ENCODE data around the gene SLC39A1.

Gene SLC39A1

DNA sequence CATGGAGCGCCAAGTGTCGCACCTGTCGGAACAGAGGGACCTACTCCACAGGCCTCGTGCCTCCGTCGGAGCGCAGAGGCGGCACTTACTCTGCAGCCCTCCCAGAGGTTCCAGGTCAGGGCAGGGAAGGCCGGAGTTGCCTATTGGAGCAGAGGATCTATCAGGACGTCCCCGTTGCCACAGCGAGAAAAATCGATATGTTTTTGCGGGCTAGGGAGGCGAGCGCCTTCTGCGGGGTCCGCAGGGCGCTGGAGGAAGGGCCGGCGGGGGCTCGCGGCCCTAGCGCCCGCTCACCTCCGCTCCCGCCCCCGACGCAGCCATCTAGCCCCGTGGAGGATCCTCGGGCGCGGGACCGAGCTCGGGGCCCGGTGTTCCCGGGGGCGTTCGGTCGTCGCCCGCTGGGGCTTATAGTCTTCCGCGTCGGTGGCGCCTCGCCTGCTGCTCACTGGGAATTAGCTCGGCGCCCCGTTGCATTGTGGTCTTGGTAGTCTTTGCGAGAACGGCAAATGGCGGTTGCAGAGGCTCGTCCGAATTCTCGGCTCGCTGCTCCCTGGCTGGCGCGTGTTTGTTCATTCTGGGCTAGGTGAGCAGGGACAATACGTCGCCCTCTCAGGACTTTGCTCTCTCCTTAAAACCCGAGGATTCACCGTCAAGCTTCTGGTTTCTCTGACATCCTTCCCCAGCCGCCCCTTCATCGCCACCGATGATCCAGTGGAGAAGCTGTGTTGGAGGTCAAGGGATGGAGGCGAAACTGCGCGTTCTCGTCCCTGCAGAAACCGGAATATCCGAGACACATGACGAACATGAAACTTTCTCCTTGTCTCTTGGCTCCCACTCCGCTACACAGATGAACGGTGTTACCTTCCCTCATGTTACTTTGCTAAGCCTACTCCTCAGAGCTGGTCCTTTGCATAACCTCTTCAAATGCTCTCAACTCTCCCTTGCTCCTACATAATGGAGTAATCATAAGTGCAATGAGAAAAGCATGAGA lies 14.2 kb upstream of the SLC39A1 start, which contains the start of gene JTB:
JTB (minus strand) TSS at position 425 of the 991 bp plus-strand sequence; CDS start at position 3, 422 bp downstream.
- peak; percentile 89 for DNase-seq (ENCODE audit: low spot score)
- FAIRE-seq = no peak

GRCh38 chr1:153976819-153977249 lies 13.5 kb upstream of the SLC39A1 start:
- FAIRE-seq = no peak
- no peak for DNase-seq (ENCODE audit: low spot score)

DNA sequence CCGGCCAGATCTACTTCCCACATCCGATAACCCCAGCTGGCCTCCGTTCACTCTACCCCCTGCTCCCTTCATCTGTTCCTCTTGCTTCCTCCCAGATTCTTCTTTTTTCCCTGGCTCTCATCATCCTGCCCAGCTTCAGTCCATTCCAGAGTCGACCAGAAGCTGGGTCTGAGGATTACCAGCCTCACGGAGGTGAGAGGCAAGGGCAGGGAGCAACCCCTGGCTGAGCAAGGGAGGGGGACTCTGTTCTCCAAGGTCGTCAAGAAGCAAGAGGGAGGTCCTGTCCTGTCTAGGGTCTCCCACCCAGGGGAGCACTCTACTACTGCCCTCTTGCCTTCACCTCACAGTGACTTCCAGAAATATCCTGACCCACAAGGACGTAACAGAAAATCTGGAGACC lies 10.2 kb upstream of the SLC39A1 start:
- DNase-seq (ENCODE audit: low spot score) (no peak), FAIRE-seq (no peak)

DNA sequence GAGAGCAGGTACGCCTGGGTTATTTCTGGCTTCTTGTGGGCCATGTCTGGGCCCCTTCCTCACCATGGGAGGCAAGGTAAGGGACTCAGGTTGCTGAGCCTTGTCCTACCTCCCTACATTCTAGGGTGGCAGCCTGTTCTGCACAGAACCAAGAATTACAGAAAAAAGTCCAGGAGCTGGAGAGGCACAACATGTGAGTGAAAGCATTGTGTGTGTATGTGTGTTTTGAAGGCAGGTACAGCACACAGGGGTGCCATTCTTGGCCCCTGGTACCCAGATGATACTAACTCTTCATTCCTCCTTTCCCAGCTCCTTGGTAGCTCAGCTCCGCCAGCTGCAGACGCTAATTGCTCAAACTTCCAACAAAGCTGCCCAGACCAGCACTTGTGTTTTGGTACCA lies 9.7 kb upstream of the SLC39A1 start:
- FAIRE-seq = no peak
- no peak for DNase-seq (ENCODE audit: low spot score)

DNA sequence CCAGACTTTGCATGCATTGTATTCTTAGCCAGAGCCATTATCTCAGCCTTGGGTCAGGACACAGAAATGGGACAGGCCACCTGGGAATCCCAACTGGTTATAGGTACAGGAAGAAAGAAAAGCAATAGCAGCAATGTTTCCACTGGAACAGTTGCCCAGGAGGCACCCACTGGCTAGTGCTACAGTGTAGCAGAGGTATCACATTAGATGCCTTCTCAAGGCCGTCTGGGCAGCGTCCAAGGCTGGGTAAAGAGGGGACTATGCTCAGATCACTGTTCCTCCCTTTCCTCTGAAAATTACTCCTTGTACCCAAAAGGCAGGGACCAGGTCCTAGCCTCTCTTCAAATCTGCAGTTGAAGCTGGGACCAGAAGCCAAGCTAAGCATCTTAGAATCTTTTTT lies 7.0 kb upstream of the SLC39A1 start:
- FAIRE-seq = no peak
- DNase-seq (ENCODE audit: low spot score) = no peak

GRCh38 chr1:153968972-153969371 lies 5.6 kb upstream of the SLC39A1 start:
- FAIRE-seq = no peak
- no peak for DNase-seq (ENCODE audit: low spot score)

DNA sequence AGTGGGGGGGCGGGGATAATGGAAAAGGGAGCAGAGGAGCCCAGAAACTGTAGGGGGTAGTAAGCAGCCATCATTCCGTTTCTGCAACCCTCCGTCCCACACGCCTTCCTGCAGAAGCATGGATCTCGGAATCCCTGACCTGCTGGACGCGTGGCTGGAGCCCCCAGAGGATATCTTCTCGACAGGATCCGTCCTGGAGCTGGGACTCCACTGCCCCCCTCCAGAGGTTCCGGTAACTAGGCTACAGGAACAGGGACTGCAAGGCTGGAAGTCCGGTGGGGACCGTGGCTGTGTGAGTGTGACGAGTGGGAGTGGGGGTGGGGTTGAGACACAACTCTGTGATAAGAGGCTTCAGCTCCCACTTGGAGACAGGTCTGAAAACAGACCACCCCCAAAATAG lies 5.1 kb upstream of the SLC39A1 start:
- no peak for FAIRE-seq
- no peak for DNase-seq (ENCODE audit: low spot score)

DNA sequence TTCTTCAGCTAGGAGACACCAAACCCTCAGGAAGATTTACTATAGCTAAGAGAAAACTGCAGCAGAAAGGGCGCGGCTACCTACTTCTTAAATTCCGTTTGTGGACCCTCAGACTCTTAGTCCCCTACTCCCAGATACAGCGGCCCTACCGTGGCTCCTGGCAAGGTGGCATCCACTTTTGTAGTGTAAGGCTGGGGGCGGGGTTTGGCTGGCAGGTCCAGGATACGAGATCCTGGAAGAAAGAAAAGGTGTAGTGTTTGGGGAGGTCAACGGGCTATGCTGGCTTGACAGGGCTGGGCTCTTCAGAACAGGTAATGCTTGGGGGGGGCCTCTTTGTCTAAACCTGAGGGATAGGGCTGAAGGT lies 4.6 kb upstream of the SLC39A1 start:
- FAIRE-seq (no peak), DNase-seq (ENCODE audit: low spot score) (no peak)

DNA sequence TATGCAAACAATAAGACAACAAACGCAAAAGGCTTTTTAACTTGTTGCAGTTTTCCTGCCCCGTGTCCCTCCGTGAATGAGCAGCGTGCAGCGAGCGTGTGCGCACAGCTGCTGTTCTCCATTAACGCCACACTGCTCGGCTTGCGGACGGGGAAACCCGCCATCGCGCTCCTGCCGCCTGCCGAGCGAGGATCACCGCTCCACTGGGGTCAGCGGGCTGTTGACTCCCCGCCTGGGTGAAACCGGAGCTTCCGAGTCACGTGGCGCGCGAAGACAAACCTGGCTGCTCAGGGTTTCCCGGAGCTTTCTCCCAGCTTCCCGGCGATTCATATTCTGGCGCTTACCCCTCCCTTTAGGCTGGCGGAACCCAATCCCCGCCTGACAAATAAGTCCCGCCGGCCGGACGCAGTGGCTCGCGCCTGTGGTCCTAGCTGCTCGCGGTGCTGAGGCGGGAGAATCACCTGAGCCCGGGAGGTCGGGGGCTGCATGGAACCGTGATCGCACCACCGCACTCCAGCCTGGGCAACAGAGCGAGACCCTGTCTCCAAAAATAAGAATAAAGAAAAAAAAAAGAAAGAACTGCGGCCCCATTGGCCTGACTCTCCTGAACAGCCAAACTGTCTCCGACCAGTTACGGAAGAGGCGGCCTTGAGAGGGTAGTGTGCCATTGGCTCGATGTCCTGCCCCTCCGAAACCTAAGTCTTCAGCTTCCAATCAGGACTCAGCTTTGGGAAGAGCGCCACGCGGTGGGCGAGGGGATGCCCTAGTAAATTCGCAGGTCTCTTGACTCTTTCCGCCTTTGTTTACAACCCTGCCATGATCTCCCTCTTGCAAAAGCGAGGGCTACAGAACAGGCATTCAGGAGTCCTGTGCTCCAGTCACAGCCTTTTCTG lies 4.0 kb upstream of the SLC39A1 start, which contains the start of gene CREB3L4:
CREB3L4 (plus strand) TSS at position 796 of the 893 bp plus-strand sequence. CDS start 624 bp downstream, outside the sequence.
- FAIRE-seq (no peak), DNase-seq (ENCODE audit: low spot score) (peak; percentile 92)

GRCh38 chr1:153963850-153964331 lies 554 bp upstream of the SLC39A1 start:
- FAIRE-seq (no peak), DNase-seq (ENCODE audit: low spot score) (peak; percentile 55)

DNA sequence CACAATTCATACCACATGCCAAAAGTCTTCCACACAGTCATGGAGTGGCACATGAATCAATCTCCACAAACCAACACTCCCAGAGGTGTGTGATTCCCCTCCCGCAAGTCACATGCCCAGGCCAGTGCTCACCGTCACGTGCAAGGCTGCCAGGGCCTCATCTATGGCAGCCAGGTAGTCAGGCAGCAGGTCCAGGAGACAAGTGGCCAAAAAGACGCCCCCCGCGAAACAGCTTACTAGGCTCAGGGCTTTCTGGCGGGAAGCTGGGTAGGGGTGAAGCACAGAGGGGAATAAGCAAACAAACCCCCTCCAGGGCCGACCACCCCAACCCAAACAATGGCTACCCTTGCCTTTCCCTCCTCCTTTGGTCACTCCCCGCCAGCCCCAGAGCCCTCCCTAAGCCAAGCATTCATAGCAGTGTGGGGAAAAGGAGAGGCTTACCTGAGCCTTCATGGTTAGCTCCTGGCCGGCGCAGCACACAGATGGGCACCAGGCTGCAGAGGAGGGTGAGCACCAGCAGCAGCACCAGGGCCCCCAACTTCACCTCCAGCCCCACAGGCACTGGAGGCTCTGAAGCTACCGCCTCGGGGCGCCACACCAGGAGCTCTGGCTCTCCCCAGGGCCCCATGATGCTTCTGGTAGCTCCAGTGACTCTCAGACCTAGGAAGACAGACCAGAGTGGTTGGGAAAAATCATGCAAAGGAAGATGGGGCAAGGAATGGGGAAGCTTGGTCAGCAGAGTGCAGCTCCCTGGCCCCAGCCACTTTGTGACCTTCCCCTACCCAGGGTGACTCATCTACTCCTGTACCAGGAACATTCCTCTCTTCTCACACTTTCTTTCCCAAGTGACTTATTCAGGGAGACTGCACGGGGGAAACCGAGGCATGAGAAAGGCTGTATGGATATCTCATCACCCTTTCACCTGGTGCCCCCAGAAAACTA lies 978 bp downstream of the SLC39A1 start:
- DNase-seq (ENCODE audit: low spot score) (peak; percentile 22), FAIRE-seq (no peak)

GRCh38 chr1:153961421-153961820 lies 1.9 kb downstream of the SLC39A1 start:
- no peak for DNase-seq (ENCODE audit: low spot score)
- FAIRE-seq = no peak

DNA sequence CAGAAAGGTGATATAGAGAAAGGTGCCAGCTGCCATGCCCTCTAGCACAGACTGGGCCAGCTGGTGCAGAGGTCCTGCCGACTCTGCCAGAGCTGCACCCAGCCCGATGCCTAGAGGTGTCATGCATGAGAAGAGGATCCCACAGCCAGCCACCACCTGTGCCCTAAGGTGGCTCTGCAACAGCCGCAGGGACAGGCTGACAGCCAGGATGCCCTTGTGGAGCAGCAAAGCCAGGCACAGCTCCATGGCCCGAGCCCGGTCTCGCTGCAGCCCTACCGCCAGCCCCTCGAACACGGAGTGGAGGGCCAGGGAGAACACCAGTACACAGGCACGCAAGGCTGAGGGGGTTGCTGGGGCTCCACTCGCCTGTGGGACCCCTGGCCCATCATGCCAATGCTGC lies 3.1 kb downstream of the SLC39A1 start:
- DNase-seq (ENCODE audit: low spot score) (no peak), FAIRE-seq (no peak)

DNA sequence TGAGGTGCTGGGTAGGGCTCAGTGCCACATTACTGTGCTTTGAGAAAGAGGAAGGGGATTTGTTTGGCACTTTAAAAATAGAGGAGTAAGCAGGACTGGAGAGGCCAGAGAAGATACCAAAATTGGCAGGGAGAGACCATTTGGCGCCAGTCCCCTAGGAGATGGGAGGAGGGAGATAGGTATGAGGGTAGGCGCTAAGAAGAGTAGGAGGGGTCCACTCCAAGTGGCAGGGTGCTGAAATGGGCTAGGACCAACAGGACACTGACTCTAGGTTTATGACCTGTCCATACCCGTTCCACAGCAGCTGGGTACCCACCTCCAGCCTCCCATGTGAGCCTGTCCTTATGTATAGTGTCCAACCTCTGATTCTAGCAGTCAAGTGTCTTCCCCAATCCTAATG lies 3.9 kb downstream of the SLC39A1 start:
- DNase-seq (ENCODE audit: low spot score) = no peak
- FAIRE-seq = no peak

- FAIRE-seq = no peak
- DNase-seq (ENCODE audit: low spot score) = no peak
Observed at GRCh38 chr1:153958961-153959260, 4.4 kb downstream of the SLC39A1 start.

- DNase-seq (ENCODE audit: low spot score) = peak; percentile 96
- peak; percentile 77 for FAIRE-seq
Observed at GRCh38 chr1:153958111-153958960, 5.0 kb downstream of the SLC39A1 start, which contains the start of gene CRTC2. Gene CRTC2, minus strand, starts transcription at chr1:153958612. Its CDS starts 115 bp downstream, at chr1:153958497.

GRCh38 chr1:153957744-153958110 lies 5.6 kb downstream of the SLC39A1 start:
- DNase-seq (ENCODE audit: low spot score) = no peak
- no peak for FAIRE-seq

DNA sequence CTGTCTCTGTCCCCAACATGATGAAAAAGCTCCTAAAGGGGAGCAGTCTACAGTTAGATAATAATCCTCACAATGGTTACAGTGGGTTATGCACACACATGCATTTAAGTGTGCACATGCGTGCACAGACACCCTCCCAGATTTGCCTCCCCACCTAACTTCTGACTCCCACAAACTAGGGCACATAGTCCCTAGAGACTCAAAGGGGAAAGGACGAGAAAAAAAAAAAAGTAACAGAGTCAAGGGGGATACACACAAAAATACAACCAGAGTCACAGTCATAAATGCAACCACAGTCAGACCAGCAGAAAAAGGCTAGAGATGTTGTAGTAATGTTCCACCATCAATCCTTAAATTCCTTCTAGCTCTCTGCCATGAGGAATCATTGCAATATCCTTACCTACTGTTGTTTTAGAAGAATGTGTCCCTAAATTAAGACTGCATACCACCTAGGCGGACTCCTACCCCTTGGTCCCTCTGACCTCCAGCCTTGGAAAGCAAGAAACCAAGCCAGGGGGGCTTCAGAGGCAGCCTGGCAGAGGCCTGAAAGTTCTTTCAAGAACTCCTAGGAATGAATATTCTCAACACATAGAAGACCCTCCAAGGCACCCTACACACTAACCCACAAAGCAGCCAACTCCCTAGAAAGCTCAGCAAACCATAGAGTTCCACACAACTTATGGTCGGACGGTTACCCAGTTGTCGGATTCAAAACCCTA lies 6.2 kb downstream of the SLC39A1 start:
- no peak for FAIRE-seq
- DNase-seq (ENCODE audit: low spot score) = no peak

DNA sequence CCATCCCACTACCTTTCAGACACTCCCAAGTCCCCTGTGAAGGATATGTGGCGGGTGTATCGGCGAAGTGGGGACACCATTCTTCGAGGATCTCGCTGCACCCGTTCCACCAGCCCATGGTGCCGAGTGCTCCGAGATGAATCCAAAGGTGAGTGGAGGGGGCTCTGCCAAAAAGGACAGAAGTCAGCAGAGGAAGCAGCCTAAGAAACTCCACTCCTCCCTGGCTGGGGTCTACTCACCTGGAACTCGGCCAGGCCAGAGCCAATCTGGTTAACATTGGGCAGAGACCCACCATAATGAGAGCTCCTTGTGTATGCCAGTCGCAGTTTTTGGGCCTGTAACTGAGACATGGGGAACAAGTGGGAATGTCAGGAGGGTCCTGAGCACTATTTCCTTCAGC lies 8.5 kb downstream of the SLC39A1 start:
- FAIRE-seq (no peak), DNase-seq (ENCODE audit: low spot score) (no peak)

Measured in urothelium cell line (cell line).